ENCODE measurements around the gene SSTR3. TPM values are rescaled to one million over a fixed set of nuclear protein-coding genes. Genes with fewer than 3 reads are reported as not detected.

SSTR3 gene
- total RNA-seq, 1 experiment from 2014 or later, result 0.08 TPM

DNA sequence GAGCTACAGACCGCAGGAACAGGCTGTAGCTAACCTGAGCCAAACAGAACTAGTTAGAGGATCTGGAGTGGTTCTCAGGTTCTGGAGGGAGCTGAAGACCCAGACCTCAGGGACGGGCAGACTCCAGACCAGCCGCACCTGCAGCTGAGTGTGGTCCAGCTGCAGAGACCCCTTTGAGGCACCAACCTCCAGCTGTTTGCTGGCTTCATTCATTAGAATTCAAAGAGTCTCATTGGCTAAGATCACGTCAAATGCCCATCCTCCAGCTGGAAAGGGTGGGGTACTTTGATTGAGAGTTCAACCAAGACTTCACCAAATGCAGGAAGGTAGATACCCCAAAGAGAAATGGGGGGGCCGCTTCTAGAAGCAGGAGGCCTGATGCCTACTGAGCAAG lies 49.2 kb downstream of the SSTR3 start:
- Histone ChIP-seq H3K4me3 (ENCODE audit: low read depth in 2 of 2, low read length in 2 of 2) (no peak overlapping the region), H3K27me3 (ENCODE audit: control insufficient read depth, insufficient read depth, low read length) (no peaks in the 10 kb centered on the region), H3K27ac (ENCODE audit: low read length) (no peak overlapping the region), H3K9me3 (ENCODE audit: control insufficient read depth, insufficient read depth, low read depth, low read length) (no peaks in the 10 kb centered on the region), H3K36me3 (ENCODE audit: control insufficient read depth, insufficient read depth, low read length) (no peaks in the 10 kb centered on the region), H3K4me1 (ENCODE audit: control insufficient read depth, insufficient read depth, low read length) (peaks cover 15% of the 10 kb centered on the region)
- no TSS peak for BruUV-seq (replicated peaks)
- in situ Hi-C loops (cut with HindIII; ENCODE audit: low pct_unique_long_range_greater_than_20kb, low sequenced_read_pairs), result no loop called here
- TF ChIP-seq SIN3A (IDR thresholded peaks at IDR 0.05; ENCODE audit: borderline replicate concordance, insufficient read depth, low read depth, low read length) (no peak), POLR2AphosphoS5 (IDR thresholded peaks at IDR 0.05; ENCODE audit: low read depth, low read length) (no peak), TCF7L2 (IDR thresholded peaks at IDR 0.05; ENCODE audit: low read depth, low read length) (no peak)
- TF ChIP-seq, protein P1, sequence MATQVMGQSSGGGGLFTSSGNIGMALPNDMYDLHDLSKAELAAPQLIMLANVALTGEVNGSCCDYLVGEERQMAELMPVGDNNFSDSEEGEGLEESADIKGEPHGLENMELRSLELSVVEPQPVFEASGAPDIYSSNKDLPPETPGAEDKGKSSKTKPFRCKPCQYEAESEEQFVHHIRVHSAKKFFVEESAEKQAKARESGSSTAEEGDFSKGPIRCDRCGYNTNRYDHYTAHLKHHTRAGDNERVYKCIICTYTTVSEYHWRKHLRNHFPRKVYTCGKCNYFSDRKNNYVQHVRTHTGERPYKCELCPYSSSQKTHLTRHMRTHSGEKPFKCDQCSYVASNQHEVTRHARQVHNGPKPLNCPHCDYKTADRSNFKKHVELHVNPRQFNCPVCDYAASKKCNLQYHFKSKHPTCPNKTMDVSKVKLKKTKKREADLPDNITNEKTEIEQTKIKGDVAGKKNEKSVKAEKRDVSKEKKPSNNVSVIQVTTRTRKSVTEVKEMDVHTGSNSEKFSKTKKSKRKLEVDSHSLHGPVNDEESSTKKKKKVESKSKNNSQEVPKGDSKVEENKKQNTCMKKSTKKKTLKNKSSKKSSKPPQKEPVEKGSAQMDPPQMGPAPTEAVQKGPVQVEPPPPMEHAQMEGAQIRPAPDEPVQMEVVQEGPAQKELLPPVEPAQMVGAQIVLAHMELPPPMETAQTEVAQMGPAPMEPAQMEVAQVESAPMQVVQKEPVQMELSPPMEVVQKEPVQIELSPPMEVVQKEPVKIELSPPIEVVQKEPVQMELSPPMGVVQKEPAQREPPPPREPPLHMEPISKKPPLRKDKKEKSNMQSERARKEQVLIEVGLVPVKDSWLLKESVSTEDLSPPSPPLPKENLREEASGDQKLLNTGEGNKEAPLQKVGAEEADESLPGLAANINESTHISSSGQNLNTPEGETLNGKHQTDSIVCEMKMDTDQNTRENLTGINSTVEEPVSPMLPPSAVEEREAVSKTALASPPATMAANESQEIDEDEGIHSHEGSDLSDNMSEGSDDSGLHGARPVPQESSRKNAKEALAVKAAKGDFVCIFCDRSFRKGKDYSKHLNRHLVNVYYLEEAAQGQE (IDR thresholded peaks at IDR 0.05; ENCODE audit: insufficient read depth in 1 of 2, low read depth in 2 of 2, low read length in 1 of 2), result no peak
- TF ChIP-seq, protein P2, sequence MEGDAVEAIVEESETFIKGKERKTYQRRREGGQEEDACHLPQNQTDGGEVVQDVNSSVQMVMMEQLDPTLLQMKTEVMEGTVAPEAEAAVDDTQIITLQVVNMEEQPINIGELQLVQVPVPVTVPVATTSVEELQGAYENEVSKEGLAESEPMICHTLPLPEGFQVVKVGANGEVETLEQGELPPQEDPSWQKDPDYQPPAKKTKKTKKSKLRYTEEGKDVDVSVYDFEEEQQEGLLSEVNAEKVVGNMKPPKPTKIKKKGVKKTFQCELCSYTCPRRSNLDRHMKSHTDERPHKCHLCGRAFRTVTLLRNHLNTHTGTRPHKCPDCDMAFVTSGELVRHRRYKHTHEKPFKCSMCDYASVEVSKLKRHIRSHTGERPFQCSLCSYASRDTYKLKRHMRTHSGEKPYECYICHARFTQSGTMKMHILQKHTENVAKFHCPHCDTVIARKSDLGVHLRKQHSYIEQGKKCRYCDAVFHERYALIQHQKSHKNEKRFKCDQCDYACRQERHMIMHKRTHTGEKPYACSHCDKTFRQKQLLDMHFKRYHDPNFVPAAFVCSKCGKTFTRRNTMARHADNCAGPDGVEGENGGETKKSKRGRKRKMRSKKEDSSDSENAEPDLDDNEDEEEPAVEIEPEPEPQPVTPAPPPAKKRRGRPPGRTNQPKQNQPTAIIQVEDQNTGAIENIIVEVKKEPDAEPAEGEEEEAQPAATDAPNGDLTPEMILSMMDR (IDR thresholded peaks at IDR 0.05), result no peak
- no peak for DNase-seq (ENCODE audit: low read depth, low spot score)
- POLR2A ChIA-PET, result no interaction called here
- no peak for ATAC-seq
- CTCF ChIA-PET, result no interaction called here
- intact Hi-C loops (cut with micrococcal nuclease; ENCODE audit: unreplicated experiment), result no loop called here

DNA sequence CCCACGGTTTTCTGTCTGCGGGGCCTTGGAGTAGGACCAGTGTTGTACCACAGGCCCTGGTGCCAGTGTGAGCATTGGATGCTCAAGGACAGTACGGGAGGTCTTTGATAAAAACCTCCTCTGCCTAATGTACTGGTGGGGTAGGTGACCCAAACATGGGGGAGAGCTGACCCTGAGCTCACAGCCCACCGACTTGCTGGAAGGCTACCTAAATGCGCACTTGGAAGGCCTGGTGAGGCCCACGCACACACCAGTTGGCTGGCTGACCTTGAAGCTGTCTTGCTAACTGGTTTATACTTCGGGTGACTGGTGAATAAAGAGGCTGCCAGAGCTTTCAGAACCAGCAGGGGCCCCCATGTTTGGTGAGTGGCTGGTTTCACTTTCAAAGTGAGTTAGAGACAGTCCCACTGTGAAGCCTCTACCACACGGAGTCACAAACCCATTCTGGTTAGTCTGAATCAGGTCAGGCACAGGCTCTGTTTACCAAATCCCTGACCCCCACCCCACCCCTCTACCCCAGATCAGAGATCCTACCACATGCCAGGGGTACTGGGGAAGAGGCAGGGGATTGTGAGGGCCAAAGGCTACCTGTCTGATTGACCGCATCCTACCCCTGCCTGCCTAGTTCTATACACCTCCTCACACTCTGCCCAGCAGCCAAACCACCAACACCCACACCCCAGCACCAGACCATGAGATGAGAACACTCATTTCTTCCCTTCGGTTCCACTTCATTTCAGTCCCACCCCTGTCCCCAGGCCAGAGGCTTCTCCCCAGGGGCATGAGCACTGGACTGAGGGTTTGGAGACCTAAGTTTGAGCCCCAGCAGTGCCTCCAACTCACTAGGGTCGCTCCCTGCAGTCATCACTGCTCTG lies 49.8 kb downstream of the SSTR3 start:
- DNase-seq (ENCODE audit: low read depth, low spot score) (no peak), ATAC-seq (no peak)
- Histone ChIP-seq H3K9me3 (ENCODE audit: control insufficient read depth, insufficient read depth, low read depth, low read length) (no peaks in the 10 kb centered on the region), H3K4me3 (ENCODE audit: low read depth in 2 of 2, low read length in 2 of 2) (no peak overlapping the region), H3K36me3 (ENCODE audit: control insufficient read depth, insufficient read depth, low read length) (no peaks in the 10 kb centered on the region), H3K27ac (ENCODE audit: low read length) (0 out of 2 replicates have a peak overlapping the region, but pooled peaks have one; percentile 12), H3K27me3 (ENCODE audit: control insufficient read depth, insufficient read depth, low read length) (no peaks in the 10 kb centered on the region), H3K4me1 (ENCODE audit: control insufficient read depth, insufficient read depth, low read length) (peaks cover 9% of the 10 kb centered on the region)
- BruUV-seq (replicated peaks), result no TSS peak
- intact Hi-C loops (cut with micrococcal nuclease; ENCODE audit: unreplicated experiment) (no loop called here), in situ Hi-C loops (cut with HindIII; ENCODE audit: low pct_unique_long_range_greater_than_20kb, low sequenced_read_pairs) (no loop called here)
- ChIA-PET CTCF (interaction anchor here (0.6 kb wide), 1 partner anchor 254 kb away, joined by 5 read pairs; no protein-coding TSS in a partner anchor), POLR2A (no interaction called here)
- TF ChIP-seq, protein P1 (IDR thresholded peaks at IDR 0.05; ENCODE audit: insufficient read depth in 1 of 2, low read depth in 2 of 2, low read length in 1 of 2), result no peak
- TF ChIP-seq, protein P2 (IDR thresholded peaks at IDR 0.05), result no peak
- no peak for TF ChIP-seq POLR2AphosphoS5 (IDR thresholded peaks at IDR 0.05; ENCODE audit: low read depth, low read length)
- no peak for TF ChIP-seq TCF7L2 (IDR thresholded peaks at IDR 0.05; ENCODE audit: low read depth, low read length)
- TF ChIP-seq SIN3A (IDR thresholded peaks at IDR 0.05; ENCODE audit: borderline replicate concordance, insufficient read depth, low read depth, low read length), result no peak

Measured in Panc1 (cell line).